H54 (cell line): ENCODE data around the gene THSD4.

Source experiments
- DNase-seq: peaks from one replicate; pipeline ENCODE4 v3.0.0; 2011; ENCODE audit warnings: low spot score, mixed read lengths; ENCODE audit not compliant: insufficient read length
- FAIRE-seq: peaks from 3 replicates; lab custom pipeline; 2011; peaks lifted over from hg19 to GRCh38; lab: Jason Lieb, UNC
- POLR2A ChIP-seq: IDR thresholded peaks from 2 replicates; pipeline ENCODE4 v1.6.1; 2011; ENCODE audit warnings: low read depth, mild to moderate bottlenecking, low read length

THSD4 gene

DNA sequence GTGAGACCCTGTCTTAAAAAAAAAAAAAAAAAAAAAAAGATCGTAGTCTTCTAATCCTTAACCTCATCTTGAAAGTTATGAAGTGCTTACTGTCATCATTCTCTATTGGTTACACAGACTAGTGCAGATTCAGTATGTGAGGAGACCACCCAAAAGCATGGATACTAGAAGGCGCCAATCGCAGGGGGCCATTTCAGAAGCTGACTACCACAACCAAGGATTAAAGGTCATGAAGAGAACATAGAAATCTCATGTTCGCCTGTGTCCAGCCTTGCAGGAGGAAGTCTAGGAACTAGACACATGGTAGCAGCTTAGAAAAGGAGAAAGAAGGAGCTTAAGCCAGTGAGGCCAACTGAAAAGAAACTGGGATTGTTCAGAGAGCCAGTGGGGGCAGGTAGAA is 207.8 kb downstream of the THSD4 start:
- no peak for DNase-seq
- FAIRE-seq: no peak
- TF ChIP-seq POLR2A: no peak

DNA sequence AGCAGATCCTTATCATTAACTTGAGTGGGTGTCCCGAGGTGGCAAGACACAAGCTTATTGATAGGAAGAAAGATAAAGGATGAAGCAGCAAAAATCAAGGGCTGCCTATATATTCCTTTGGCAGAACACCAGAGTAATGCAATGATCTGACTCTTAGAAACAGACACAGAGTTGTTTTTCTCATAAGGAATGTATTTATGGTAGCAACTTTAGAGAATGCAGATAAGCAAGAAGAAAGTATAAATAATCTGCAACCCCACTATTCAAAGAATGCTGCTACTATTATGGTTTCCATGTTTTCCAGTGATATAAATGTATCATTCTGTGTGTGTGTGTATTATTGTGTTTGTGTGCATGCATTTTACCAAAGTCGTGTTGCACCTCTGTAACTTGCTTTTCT is 208.3 kb downstream of the THSD4 start:
- FAIRE-seq: no peak
- DNase-seq: no peak
- no peak for TF ChIP-seq POLR2A

GRCh38 chr15:71325481-71325880 is 210.2 kb downstream of the THSD4 start:
- FAIRE-seq: no peak
- no peak for DNase-seq
- TF ChIP-seq POLR2A: no peak

DNA sequence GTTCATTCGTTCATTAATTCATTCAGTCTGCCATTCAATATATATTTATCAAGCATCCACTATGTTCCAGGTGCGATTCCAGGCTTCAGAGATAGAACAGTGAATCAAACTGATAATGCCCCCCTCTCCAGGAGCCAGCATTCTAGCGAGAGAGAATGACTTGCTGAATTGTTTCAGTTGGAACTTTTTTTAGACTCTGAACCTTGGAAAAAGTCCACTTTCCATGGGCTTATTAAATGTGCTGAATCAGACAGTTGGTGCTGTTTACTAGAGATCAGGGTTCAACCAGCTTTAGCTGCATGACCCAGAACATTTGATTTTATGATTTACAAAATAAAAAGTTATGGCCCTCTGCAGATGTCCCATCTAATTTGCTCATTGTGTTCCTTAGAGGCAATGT is 213.2 kb downstream of the THSD4 start:
- FAIRE-seq (no peak), DNase-seq (no peak)
- no peak for TF ChIP-seq POLR2A

DNA sequence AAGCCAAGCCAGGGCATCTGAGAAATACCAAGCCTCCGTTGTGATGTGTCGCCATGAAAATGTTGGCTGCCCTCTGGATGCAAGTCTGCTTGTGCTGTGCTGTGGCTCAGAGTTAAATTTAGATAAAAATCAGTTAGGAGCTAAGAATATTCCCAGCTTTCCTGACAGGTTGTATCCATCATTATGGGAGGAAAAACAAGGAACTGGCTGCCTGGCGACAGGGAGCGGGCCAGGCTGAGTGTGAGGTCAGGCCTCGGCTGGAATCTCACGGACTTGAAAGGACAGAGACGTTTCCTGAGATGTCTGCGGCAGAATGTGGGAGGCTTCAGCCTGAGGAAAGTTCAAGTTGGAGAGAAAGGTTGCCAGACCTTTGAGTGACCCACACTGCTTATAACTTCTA is 213.8 kb downstream of the THSD4 start:
- FAIRE-seq (no peak), DNase-seq (no peak)
- no peak for TF ChIP-seq POLR2A

- no peak for TF ChIP-seq POLR2A
- DNase-seq: peak; percentile 50
- FAIRE-seq: no peak
Observed at GRCh38 chr15:71329497-71330260, 214.4 kb downstream of the THSD4 start.

GRCh38 chr15:71330638-71331162 is 215.4 kb downstream of the THSD4 start:
- TF ChIP-seq POLR2A: no peak
- no peak for FAIRE-seq
- no peak for DNase-seq

GRCh38 chr15:71331173-71331572 is 215.9 kb downstream of the THSD4 start:
- no peak for TF ChIP-seq POLR2A
- no peak for FAIRE-seq

DNA sequence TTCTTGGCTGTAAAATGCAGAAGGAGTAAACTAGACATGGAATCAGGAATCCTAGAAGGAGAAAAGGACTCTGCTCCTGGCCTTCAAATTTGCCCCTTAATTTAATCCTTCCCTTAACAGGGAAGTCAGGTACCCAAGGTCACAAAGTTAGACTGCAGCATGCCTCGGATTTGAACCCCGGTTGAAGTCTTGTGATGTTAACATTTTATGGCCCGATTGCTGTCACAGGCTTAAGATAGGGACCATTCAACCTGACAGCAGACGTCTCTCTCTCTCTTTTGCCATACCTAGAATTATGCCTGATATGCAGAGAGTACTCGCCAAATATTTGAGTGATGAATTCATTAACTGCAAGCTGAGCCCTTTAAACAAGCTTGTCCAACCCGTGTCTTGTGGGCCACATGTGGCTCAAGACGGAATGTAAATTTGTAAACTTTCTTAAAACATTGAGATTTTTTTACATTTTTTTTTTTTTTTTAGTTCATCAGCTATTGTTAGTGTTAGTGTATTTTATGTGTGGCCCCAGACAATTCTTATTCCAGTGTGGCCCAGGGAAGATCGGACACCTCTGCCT is 217.2 kb downstream of the THSD4 start:
- TF ChIP-seq POLR2A: no peak
- DNase-seq: no peak
- FAIRE-seq: no peak

More at GRCh38 chr15:71331173-71331572, 215.9 kb downstream of the THSD4 start:
- no peak for DNase-seq

DNA sequence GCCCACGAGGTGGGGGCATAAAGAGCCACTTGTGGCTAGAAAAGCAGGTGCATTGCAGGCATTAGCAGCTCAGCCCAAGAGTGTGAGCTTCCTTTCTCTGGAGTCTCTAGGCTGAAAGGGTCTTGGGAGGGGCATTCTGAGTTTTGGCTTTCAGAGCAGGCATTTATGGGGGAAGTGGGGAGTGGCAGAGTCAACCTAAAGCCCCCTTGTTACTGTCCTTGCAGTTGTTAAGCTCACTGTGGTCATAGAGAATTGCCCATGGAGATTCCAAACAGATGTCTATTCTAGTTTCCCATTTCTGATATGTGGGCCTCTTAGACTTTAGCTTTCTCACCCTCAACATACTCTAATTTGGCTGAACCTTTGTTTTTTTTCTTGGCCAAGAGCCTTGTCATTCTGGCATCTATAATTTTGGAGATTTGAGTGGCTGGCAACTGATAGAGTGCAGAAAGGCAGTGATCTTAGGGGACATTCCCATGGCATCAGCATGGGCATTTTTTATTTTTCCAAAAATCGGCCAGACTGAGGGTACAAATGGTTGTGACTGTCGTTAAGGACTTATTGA is 217.9 kb downstream of the THSD4 start:
- FAIRE-seq (no peak), DNase-seq (no peak)
- TF ChIP-seq POLR2A: no peak

DNA sequence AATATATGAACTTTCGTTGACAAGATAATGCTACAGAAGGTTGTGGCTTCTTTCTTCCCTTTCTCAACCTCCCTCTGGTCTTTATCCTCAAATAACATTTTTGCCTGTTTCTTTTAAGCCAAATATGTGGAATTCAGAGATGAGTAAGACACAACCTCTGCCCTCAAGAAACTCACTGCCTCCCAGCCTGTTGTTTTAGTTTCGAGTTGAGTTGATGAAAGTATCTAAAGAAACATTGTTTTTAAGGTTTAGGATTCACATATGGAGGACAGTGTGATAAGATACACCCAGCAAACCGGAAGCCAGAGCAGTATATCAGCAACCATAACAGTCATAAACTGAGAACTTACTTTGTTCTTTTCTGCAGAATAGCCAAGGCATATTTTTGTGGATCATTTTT is 218.6 kb downstream of the THSD4 start:
- FAIRE-seq (no peak), DNase-seq (no peak)
- no peak for TF ChIP-seq POLR2A

DNA sequence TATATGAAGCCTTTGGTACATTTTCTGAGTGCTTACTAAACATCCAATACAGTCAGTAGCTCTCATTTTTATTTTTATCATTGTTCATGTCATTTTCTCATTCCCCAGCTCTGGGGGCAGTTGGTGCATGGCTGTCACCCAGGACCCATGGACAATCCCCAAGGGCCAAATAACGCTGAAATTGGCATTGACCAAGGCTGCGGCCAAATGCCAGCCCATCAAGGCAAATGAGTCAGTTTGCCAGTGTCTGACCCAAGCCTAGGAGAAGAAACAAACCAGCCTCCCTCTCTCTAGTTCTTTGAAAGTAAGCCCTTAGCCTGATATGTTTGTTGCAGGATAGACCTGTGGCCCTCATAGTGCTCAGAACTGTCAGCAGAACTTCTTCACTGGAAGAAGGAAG is 219.2 kb downstream of the THSD4 start:
- no peak for TF ChIP-seq POLR2A
- FAIRE-seq (no peak), DNase-seq (no peak)

DNA sequence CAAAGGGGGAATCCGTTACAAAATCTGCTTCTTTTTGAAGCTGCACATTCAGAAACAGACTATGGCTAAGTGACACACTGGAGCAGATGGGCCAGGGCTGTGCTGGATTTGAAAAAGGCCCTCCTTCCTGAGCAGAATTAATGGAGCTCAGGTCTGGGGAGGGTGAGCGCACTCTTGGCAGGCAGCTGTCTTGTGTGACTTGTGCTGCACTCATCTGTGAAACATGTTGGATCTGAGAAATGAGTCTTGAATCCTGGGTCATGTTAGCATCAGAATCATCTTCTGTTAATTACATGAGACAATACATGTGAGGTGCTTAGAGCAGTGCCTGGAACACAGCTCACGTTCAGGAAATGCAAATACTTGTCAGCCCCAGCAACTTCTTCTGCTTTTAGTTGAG is 219.6 kb downstream of the THSD4 start:
- DNase-seq (no peak), FAIRE-seq (no peak)
- no peak for TF ChIP-seq POLR2A

GRCh38 chr15:71335591-71335990 is 220.3 kb downstream of the THSD4 start:
- TF ChIP-seq POLR2A: no peak
- FAIRE-seq (no peak), DNase-seq (no peak)
